Putamen (tissue), 1 donor: ENCODE measurements around the gene SLC44A1.
A peak's percentile ranks its signal among the peaks of the same experiment; 100 is the strongest.

Source experiments
- DNase-seq: peaks from one replicate; pipeline ENCODE4 v3.0.0-alpha.2; 2016; ENCODE audit warnings: low spot score

SLC44A1 gene

DNA sequence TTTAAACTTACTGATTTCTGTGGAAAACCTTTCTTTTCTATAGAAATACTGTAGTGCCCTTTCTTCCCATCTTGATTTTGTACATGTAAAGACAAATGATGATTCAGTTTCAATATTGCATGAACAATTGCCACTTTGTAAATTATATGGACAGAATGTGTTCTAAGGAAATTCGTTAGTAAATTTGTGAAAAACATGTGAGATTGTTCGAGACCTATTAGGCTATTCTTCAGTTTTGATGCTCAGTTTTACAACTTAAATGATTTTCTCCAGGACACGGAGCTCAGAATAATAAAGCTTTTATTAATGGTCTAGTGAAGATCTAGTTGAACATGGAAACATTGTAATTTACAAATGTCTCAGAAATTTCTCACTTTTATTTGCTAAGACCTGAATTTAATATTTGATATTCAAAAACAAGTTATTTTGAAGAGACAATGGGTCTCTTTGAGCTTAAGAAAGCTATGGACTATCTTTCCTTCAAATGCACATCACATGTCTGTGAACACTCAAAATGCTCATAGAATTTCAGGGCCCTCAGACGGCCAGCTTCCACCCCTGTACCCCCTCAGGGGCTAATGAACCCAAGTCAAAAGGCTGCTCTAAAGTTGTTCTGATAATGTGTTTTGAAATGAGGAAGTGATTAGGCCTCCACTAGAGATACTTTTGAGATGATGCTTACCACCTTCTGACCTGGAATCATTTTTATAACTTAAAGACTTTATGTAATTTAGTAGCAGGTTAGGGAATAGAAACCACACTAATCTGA is 149.3 kb downstream of the SLC44A1 start:
- no peak for DNase-seq

DNA sequence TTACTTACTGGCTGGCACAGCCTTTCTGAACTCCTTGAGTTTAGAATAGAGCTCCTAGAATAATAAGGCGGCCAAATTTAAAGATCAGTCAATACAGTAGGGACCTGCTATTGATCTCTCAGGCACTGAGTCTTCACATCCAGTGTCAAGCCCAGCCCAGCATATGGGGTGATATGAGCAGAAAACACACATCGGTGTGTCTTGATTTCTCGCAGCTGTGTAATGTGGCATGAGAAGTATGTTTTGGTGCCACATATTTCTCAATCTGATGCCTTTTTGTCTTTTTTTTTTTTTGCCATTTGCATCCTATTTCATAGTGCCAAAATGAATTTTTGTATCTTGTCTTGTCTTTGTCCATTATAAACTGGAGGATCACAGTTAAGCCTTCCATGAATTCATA is 152.0 kb downstream of the SLC44A1 start:
- no peak for DNase-seq

DNA sequence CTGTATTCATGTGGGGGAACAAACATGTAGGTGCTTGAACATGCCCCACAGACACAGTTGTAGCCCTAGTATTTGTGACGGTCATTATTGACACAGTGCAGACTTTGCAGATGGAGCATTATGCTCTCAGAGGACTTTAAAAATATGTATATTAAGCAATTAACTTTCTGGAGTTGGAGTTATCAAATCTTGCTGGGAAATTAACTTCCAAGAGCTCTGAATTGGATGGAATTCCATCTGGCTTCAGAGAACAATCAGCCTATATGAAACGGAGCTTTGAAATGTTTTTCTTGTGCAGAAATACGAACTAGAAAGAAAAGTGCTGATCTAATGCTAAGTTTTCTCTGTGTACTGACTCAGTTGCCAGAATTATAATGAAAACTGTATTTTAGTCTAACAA is 152.4 kb downstream of the SLC44A1 start:
- DNase-seq = no peak

DNA sequence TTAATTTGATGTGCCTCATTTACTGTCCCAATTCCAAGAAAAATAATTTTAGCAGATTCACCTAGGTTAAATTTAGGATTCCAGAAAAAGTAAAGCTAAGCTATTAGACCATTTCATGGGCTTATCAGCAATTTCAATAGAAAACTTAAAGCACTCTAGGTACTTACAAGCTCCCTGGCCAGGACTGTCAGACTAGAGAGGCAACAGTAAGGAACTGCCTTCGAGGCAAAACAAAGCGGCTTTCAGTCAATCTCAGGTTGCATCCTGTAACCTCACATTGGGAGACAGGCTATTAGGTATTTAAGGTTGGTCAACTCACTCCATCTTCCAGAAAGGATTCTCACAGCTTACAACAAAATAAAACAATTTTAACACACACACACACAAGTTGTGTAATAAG is 154.7 kb downstream of the SLC44A1 start:
- DNase-seq = no peak

DNA sequence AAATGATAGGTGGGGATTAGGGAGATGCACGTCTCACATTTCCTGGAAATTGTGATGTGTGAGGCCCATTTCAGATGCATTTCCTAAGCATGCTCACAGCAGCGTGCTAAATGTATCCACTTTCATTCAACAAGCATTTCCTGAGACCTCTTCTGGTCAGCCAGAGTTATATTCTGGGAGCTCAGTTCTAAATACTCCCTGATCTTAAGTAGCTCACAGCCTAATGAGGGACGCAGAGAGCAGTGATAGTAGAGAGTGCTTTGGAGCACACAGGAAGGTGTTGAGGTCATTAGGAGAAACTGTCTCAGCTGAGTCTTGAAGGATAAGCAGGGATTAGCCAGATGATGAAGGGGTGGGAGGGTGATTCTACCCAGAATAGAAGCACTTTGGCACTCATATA is 157.2 kb downstream of the SLC44A1 start:
- no peak for DNase-seq

DNA sequence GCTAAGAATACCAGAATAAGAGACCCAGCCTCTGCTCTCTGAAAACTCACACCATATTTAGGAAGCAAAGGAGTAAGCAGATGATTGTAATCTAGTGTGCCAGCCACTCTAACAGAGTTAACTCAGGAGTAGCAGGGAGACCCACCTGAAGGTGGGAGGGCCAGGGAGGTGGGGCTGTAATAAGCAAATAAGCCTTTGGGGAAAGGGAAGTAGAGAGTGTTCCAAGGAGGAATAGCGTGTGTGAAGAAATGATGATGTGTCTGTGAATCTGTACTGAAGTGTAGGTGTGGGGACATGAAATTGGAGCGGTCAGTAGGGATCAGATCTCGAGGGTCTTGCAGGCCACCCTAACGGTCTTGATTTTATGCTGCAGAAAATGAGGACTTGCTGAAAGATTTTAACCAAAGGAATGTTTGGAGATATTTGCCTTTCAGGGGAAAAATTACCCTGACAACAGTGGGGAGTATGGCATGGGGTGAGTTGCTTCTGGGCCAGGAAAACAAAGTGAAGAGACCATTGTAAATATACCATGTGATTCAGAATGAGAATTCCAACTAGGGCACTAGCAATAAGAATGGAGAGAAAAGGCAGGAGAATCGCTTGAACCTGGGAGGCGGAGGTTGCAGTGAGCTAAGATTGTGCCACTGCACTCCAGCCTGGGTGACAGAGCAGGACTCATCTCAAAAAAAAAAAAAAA is 159.2 kb downstream of the SLC44A1 start:
- no peak for DNase-seq

DNA sequence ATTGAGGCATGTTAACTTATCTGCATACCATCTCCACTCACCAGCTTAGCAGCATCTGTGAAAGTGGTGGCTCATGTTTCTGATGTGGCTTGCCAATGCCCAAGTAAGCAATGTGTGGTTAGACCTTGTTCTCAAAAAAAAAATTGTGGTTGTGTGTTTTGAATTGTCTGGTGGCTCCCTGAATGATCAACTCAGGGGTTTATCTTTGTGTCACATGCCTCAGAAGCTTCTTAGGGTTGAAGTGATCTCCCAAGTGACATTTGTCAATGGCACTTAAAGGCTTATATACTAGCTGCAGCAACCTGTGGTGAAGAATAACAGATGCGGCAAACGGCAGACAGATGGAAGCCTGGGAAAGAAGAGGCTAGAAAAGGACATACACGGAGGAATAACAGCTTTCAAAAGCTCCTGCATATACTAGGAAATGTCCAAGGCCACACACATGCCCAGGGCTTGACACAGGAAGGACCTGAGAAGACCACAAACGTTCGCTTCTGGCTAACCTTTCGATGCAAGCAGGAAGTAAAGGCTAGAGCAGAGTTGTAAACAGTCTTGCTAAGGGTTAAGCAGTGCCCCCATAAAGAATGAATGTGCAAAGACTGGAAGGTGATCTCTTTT is 161.2 kb downstream of the SLC44A1 start:
- no peak for DNase-seq

DNA sequence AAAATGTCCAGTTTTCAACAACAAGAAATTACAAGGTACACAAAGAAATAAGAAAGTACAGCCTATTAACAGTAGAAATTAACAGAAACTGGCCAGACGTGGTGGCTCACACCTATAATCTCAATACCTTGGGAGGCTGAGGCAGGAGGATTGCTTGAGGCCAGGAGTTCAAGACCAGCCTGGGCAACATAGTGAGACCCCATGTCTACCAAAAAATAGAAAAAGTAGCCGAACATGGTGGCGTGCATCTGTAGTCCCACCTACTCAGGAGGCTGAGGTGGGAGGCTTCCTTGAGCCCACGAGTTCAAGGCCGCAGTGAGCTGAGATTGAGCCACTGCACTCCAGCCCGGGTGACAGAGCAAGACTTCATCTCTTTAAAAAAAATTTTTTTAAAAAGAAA is 161.9 kb downstream of the SLC44A1 start:
- DNase-seq = no peak

DNA sequence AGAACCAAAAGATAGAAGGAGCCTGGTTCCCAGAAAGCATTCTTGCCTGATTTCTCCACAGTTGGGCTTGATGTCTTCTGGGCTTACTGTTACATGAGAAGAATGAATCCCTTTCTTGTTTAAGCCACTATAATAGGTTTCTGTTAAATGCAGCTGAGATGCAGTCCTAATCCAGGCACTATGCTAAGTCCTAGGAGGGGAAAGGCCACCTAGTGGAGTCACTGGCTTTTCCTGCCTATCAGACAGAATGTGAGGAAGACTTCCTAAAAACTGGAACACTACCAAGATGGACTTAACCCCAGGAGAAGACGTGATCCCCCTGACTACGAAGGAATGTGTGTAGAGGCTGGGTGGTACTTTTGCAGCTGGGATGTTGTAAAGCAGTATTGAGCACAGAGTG is 169.1 kb downstream of the SLC44A1 start:
- DNase-seq = peak; percentile 36

DNA sequence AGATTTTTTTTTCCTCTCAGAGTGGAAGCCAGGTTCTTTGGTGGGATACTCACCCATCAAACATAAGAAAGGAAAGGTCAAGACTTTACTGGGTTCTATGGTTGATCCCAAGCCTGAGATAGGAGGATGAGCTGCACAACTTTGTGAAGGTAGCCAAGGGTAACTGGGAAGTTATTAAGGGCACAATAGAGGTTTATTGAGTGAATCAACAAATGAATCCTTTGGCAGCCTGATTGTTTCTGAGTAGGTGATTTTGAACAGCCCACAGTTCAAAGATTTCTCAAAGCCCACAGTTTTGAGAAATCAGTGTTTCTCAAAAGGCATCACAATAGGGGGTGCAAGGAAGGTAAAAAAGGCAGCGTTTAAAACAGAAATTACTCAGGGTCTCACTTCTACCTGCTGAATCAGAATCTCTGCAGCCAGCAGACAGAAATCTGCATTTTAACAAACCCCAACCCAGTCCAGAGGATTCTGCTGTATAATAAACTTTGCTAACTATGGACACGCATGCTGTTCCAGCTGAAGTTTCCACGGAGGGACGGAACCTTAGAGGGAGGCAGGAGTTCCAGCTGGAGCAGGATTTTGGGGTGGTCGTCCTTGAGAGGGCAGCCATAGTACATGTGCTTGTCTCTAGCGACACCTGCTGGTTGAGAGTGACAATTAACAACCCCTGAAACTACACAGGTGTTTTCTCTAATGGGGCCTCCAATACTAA is 170.7 kb downstream of the SLC44A1 start:
- DNase-seq = peak; percentile 52

DNA sequence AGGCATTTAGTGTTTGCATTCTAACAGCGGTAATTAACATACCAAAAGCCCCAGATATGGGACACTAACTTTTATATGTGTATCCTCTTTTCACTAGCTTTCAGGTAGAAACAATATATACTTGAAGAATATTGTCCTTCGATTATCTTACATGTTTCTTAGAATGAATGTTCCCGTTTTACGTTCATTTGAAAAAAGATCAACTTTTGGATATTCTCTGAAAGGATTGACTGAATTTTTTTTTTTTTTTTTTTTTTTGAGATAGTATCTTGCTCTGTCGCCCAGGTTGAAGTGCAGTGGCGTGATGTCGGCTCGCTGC is 171.2 kb downstream of the SLC44A1 start:
- no peak for DNase-seq

DNA sequence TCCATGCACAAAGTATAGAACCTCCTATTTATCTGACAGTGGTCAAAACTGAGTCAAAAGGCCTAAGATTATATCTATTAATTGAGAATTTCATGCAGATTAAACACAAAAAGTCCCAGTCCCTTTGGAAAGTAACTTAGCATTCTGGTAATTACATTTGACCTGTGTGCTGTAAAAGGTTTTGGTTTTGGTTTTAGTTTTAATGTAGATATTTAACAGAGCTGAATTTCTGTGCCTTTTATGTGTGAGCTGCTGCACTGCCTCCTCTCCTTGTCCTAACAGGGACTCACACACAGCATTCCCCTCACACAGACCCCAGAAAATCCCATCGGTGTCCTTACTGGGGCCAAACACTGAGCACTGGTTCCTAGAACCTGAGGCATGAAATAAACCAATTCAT is 172.4 kb downstream of the SLC44A1 start:
- no peak for DNase-seq

DNA sequence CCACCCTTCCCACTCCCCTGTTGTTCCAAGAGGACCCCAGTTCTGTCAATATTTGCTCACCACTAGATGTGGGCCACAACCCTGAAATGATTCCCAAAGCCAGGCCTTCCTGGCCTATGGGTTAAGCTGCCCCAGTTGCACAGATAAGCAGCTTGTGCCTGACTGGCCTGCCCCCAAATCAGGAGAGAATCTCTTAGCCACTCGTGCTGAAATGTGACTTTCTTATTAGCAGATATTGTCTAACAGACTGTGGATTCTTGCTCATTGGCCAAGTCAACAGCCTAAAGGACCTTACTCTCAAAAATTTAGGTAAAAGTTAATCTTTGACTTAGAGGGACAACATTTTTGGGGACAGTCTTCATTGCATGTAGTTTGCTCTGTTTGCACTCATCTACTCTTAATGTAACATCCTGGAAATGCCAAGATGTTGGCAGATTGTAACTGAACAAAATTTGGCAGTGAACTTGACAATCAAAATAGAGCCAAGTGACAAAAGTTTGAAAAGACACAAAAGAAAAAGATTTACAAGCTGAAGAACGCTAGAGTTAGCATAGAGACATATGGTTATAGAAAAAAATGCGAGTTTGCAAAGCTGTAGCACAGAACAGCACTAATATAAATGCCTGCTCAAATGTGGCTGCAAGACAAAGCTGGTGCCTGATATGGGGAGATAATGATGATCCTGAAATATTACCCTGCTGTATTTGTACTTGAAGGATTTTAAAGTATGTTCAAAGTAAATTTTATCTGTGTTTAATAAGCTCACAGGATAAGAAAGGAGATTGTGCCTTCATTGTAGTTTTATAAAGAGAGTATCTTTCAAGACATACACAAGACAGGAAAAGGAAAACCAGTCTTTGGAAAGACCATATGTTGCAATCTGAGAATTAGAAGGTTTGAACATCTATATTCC is 174.4 kb downstream of the SLC44A1 start:
- no peak for DNase-seq

DNA sequence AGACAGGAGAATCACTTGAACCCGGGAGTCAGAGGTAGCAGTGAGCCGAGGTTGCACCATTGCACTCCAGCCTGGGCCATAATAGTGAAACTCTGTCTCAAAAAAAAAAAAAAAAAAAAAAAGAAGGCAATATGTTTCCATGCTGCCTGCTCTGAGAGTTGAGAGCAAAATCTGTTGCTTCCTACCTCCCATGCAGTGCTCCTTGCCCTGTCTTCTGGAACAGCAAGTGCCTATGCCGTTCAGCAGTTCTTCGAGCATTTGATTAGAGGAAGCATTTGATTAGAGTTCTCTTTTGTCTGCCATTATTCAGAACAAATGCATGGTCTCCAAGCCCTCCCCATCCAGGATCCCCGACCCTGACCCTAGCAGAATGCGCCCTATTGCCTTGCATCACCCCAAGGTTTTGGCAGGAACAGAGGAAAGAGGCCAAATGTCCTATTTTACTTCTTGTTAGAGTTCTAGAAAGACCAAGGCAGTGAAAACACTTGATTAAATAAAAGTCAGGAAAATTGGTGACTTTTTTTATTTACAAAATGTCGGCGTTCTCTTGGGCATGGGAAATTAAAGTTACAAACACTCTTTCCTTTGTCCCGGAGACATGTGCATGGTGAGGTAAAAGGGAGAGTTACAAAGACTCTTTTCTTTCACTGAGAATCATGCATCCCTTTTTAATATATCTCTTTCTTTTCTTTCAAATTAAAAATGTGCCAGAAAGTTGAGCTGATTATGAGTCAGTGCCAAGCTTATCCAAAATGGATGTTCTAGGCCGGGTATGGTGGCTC is 175.6 kb downstream of the SLC44A1 start:
- peak; percentile 24 for DNase-seq

DNA sequence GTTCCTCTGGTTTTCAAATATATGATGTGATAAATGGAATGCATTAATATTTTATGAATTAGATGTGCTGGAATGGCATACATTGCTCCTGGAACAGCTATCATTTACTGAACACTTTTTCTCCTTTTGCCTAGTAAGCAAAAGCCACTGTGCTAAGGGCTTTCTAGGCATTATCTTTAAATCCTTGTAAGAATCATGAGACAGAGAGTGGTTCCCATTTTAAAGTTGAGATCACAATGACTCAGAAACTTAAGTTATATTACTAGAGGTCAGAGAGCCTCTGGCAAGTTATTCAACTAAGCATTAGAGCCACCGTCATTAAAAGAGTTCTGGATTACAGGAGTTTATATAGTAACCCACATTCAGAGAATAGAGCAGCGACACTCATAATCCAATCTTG is 176.7 kb downstream of the SLC44A1 start:
- DNase-seq = no peak

DNA sequence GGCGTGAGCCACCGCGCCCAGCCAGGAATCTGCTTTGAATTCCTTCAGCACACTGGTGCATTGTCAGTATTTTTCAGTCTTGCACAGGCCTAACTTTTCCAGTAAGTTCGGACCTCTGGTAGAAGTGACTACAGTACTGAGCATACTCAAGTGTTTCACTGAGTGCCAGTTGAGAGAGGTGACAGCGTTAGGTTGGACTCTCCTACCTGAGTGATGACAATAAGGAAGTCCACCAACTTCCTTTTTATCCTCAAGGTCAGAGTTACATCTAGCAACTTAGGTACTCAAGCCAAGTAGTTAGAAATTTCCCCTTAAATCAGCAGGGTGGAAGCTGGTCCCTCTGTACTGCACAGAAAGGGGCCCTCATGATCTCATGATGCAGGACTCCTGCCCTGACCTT is 177.4 kb downstream of the SLC44A1 start:
- no peak for DNase-seq

DNA sequence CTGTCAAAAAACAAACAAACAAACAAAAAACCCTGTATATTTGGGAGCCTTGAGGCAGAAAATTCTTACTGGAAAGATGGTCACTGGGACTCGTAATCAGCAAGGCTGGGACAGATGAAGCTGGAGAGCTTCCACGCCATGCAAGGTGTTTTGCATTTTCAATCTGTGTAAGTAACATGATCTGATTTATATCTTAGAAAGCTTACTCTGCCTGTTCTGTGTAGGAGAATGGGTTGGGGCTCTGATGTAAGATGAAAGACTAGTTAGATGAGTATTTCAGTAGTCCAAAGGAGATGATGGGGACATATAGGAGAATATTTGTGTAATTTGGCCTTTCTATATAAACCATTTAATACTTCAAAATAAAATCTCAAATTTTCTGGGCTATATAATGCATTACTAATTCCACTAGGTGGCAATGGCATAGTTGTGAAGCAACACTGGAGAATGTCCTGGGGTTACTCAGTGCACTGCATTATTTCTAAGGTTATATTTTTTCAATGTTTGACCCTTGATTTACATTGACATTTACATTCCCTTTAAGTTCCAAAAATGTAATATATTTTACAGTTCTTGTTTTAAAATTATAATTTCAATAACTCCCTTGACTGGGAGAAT is 181.5 kb downstream of the SLC44A1 start:
- no peak for DNase-seq

DNA sequence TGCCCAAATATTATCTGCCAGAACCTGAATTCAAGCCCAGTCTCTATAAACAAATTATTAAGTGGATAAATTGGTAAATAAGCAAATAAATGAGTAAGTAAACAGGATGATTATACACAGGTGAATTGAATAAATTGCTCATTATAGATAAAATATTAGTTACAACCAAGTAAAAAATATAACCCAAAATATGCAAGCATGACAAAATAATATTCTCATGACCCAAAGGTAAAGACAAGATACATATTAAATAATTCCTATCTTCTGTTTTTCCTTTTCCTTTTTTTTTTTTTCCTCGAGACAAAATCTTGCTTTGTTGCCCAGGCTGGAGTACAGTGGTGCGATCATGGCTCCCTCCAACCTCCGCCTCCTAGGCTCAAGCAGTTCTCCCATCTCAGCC is 182.2 kb downstream of the SLC44A1 start:
- no peak for DNase-seq

DNA sequence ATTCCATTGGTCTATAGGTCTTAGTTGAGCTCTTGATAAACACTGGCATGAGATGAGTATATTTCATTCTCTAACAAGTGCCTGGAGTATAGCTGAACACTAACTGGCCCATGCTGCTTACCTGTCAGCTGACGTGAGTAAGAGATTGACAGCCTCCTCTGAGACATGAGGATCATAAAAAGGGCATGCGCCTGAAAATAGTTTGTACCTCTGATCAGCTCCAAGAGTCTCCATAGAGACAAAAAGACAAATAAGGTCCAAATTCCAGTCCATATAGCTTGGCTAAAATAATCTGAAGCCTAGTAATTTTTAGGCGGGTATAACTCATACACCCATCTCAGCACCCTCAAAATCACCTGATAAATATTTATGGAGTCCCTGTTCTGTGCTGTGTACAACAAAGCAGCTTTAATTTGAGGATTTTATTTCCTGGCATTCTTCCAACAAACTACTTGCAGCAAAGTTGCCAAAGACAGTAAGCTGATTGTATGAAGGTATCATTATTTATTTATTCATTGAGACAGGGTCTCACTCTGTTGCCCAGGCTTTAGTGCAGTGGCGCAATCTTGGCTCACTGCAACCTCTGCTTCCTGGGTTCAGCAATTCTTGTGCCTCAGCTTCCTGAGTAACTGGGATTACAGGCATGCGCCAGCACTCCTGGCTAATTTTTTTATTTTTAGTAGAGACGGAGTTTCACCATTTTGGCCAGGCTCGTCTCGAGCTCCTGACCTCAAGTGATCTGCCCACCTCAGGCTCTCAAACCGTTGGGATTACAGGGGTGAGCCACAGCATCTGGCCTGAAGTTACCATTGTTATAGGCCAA is 187.2 kb downstream of the SLC44A1 start:
- DNase-seq = no peak
